PC-9 (cell line): ENCODE results near the gene POLR1D.

Experiments used
- EZH2 ChIP-seq: fragments of 200-600 bp; sonication (generic); IDR thresholded peaks from 2 replicates; pipeline ENCODE4 v1.8.0; 2017; ENCODE audit warnings: antibody characterized with exemption, low read depth
- TF ChIP-seq, protein P1 (sequence below): fragments of 200-600 bp; sonication (generic); conservative IDR thresholded peaks from 2 replicates; pipeline ENCODE4 v1.6.1; 2017; ENCODE audit warnings: mixed run types, antibody characterized with exemption, mild to moderate bottlenecking, moderate library complexity

DNA sequence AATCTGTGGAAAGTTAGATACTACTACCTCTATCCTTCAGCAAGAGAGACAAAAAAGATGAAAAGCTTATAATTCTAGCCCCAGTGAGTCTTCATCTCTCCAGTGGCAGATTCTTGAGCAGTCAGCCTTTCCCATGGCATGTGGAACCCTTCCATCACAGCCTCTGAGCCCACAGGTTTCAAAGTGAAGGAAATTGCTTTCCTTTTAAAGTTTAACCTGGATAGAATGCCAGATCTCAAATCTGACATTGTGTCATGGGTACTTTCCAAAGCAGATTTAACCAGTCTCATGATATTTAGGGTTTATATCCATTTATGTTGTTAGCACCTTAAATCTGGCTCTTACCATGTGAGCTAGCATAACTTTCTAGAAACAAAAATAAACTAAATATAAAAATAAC is 39.3 kb downstream of the POLR1D start:
- TF ChIP-seq, protein P1, sequence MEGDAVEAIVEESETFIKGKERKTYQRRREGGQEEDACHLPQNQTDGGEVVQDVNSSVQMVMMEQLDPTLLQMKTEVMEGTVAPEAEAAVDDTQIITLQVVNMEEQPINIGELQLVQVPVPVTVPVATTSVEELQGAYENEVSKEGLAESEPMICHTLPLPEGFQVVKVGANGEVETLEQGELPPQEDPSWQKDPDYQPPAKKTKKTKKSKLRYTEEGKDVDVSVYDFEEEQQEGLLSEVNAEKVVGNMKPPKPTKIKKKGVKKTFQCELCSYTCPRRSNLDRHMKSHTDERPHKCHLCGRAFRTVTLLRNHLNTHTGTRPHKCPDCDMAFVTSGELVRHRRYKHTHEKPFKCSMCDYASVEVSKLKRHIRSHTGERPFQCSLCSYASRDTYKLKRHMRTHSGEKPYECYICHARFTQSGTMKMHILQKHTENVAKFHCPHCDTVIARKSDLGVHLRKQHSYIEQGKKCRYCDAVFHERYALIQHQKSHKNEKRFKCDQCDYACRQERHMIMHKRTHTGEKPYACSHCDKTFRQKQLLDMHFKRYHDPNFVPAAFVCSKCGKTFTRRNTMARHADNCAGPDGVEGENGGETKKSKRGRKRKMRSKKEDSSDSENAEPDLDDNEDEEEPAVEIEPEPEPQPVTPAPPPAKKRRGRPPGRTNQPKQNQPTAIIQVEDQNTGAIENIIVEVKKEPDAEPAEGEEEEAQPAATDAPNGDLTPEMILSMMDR = no peak
- no peak for TF ChIP-seq EZH2
